ENCODE measurements around the gene TTC39A.

- TF ChIP-seq CTCF (IDR thresholded peaks at IDR 0.05) (no peak), POLR2A (IDR thresholded peaks at IDR 0.05) (no peak)
Observed at GRCh38 chr1:51349862-51350261, 19.5 kb upstream of the TTC39A start.
